Hepatic stellate cell (primary cell): ENCODE results near the gene HPRT1.

Source experiments
- DNase-seq: peaks from one replicate; pipeline ENCODE4 v3.0.0; 2011; ENCODE audit warnings: low spot score

HPRT1 gene

DNA sequence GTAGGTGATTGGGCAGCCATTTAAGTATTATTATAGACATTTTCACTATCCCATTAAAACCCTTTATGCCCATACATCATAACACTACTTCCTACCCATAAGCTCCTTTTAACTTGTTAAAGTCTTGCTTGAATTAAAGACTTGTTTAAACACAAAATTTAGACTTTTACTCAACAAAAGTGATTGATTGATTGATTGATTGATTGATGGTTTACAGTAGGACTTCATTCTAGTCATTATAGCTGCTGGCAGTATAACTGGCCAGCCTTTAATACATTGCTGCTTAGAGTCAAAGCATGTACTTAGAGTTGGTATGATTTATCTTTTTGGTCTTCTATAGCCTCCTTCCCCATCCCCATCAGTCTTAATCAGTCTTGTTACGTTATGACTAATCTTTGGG is 16.3 kb downstream of the HPRT1 start:
- no peak for DNase-seq

- DNase-seq = no peak
Observed at GRCh38 chrX:134478374-134478773, 18.4 kb downstream of the HPRT1 start.

DNA sequence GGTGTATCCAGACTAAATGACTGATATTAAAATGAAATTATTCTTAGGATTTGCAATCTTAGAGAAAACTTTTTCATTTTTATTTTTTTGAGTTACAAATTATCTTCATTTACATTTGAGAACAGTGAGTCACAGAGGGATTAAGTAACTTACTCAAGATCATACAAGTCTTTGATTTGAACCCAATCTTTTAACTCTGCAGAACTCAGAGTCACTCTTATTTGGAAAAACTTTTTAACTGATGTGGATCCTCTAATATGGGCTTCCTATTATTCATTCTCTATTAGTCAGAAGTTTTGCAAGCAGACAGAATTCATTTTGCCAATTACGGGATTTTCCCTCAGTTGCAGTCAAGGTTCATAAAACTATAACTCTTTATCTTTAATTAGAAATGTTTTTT is 20.1 kb downstream of the HPRT1 start:
- DNase-seq = no peak

DNA sequence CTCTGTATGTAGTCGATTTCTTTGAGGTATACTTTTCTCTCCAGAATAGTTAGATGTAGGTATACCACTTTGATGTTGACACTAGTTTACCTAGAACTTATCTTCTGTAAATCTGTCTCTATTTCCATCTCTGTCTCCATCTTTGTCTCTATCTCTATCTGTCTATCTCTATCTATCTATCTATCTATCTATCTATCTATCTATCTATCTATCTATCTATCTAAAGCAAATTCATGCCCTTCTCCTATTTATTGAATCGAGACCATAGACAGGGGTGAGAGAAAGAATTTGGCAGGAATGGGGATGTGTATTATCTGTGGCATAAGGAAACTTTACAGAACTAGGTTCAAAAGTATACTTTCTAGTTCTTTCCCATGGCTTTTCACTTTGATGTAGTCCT is 21.4 kb downstream of the HPRT1 start:
- DNase-seq = no peak

DNA sequence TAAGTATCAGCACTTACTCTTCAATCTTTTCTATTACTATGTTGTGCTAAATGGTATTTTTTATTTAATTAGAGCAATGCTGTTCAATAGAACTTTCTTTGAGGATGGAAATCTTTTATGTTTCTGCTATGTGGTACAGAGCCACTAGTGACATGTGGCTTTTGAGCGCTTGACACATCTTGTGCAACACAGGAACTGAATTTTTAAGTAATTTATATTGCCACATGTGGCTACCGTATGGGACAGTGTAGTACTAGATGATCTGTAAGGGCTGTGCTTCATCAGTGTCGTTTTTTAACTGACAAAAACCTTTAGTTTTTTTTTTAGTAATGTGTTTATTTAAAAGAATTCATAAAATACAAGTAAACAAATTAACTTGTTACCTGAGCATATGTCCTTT is 22.4 kb downstream of the HPRT1 start:
- no peak for DNase-seq

- DNase-seq = no peak
Observed at GRCh38 chrX:134484039-134484438, 24.1 kb downstream of the HPRT1 start.

GRCh38 chrX:134501941-134502340 is 42.0 kb downstream of the HPRT1 start:
- no peak for DNase-seq

DNA sequence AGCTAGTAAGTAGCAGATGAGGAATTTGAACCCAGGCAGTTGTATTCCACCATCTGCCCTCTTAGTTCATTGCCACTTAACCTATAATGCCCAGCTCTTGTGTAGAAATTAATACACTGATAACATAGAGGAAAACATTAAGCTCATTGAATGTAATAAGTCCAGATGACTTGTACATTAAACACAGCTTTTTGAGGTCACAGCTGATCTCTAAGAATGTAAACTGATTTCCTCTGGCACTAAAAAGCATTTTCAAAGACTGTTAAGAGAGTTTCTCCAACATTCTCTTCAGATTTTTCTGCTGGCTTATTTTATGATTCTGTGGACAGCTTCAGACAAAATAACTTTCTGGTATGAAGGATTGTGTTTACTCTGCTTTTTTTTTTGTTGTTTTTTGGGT is 42.7 kb downstream of the HPRT1 start:
- no peak for DNase-seq

GRCh38 chrX:134512566-134512965 is 52.6 kb downstream of the HPRT1 start:
- peak; percentile 56 for DNase-seq

GRCh38 chrX:134513091-134513490 is 53.1 kb downstream of the HPRT1 start:
- no peak for DNase-seq

DNA sequence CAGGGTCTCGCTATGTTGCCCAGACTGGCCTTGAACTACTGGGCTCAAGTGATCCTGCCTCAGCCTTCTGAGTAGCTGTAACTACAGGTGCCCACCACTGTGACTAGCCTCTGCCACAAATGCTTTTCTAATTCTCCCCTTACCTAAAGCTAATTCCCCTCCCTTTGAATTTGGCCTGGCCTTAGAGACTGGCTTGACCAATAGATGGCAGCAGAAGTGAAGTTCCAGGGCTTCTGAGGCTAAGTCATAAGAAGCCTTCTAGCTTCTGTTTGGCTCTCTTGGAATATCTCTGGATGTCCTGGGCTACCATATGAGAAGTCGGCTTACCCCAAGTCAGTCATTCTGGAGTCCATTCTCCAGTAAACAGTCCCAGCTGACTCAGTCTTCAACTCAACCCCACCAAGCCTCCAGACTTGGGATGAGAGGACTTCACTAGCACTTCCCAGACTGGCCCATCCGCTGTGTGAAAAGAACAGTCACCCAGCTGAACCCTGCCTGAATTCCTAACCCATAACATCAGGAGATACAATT is 61.0 kb downstream of the HPRT1 start:
- DNase-seq = peak; percentile 47

DNA sequence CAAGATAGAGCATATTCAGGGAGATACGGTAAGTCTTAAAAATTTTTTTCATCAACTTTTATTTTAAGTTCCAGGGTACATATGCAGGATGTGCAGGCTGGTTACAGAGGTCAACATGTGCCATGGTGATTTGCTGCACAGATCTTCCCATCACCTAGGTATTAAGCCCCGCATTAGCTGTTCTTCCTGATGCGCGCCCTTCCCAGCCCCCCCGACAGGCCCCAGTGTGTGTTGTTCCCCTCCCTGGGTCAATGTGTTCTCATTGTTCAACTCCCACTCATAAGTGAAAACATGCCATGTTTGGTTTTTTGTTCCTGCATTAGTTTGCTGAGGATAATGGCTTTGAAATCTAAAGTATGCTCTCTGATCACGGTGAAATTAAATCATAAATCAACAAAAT is 64.2 kb downstream of the HPRT1 start:
- no peak for DNase-seq

DNA sequence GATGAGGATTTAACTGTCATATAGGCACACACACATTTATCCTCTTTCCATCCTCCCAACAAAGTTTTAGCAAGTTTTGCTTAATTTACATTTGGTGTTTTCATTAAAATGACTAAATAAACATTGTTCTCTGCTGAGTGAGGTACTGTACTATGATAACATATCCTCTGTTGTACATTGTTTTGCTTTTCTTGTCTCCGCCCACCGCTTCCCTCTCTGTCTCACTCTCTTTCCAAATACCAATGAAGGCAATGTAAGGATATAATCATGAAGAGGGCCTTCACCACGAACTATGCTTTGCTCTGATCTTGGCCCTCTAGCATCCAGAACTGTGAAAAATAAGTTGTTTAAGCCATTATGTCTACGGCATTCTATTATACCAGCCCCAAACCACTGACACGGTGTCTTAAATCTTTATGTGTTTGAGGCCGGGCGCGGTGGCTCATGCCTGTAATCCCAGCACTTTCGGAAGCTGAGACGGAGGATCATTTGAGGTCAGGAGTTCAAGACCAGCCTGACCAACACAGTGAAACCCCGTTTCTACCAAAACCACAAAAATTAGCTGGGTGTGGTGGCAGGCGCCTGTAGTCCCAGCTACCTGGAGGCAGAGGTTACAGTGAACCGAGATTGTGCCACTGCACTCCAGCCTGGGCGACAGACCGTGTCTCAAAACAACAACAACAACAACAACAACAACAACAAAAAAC is 65.3 kb downstream of the HPRT1 start:
- DNase-seq = no peak

DNA sequence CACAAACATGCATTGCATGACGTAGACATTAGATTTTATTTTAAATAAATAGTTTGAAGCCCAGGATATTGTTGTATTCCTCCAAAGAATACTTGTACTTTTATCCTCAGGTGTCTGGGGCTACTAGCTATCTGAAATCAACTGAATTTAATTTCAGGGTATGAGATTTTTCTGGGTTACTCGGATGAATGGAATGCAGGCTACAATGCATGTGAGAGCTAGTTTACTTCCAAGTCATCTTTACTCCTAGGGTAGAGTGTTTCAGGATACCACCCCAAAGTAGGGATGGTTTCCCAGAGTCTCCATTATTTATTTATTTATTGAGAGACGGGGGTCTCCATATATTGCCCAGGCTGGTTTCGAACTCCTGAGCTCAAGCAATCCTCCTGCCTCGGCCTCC is 66.4 kb downstream of the HPRT1 start:
- no peak for DNase-seq

GRCh38 chrX:134528960-134529359 is 69.0 kb downstream of the HPRT1 start:
- no peak for DNase-seq

DNA sequence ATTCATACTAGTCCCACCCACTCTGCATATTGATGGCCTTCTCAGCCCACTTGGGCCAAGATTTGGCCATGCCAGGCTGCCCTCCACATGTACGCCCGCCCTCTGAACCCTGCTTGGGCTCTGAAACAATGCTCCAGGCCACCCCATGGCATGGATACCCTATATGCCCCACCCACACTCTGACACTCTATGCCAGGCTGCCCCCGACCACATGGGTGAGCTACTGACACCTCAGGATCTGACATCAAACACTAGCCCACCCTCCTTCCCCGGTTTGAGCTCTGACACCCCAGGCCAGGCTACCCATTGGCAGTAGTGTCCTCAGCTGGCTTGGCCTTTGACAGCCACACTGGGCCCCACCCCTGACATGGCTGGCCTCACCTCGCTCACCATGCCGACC is 69.5 kb downstream of the HPRT1 start:
- DNase-seq = no peak

GRCh38 chrX:134530845-134531244 is 70.9 kb downstream of the HPRT1 start:
- no peak for DNase-seq

DNA sequence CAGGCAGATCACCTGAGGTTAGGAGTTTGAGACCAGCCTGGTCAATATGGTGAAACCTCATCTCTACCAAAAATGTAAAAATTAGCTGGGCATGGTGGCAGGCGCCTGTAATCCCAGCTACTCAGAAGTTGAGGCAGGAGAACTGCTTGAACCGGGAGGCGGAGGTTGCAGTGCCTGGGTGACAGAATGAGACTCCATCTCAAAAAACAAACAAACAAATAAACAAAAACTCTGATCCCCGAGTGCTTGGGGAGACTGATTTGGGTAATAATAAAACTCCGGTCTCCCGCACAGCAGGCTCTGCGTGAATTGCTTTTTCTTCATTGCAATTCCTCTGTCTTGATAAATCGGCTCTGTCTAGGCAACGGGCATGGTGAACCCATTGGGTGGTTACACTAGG is 73.4 kb downstream of the HPRT1 start:
- DNase-seq = no peak

- DNase-seq = no peak
Observed at GRCh38 chrX:134533952-134534351, 74.0 kb downstream of the HPRT1 start.

DNA sequence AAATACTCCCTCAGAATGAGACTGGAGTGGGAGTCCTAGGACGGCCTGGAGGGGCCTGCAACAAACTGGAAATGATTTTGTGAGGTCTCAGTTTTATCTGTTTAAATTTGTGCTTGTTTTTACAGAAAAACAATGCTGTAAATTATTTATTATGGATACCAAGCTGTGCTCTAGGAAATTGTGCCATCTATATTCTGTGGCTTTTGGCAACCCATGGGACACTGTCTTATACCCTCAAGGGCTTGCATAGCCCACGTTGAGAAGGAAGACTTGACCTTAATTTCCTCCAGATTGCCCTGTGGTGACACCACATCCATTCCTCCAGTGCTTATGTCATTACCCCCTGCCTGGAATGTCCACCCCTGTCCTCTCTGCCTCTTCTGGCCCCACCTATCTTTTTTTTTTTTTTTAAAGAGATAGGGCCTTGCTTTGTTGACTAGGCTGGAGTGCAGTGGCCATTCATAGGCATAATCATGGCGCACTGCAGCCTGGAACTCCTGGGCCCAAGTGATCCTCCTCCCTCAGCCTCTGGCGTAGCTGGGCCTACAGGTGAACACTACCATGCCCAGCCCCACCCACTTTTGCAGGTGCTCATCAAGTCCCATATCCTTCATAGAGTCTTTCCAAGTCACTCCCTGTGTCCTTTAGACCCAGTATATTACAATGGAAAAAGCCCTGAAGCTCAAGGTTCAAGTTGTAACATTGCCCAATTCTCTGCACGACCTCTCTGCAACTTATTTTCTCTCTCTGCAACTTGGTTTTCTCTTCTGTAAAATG is 77.4 kb downstream of the HPRT1 start:
- DNase-seq = no peak

DNA sequence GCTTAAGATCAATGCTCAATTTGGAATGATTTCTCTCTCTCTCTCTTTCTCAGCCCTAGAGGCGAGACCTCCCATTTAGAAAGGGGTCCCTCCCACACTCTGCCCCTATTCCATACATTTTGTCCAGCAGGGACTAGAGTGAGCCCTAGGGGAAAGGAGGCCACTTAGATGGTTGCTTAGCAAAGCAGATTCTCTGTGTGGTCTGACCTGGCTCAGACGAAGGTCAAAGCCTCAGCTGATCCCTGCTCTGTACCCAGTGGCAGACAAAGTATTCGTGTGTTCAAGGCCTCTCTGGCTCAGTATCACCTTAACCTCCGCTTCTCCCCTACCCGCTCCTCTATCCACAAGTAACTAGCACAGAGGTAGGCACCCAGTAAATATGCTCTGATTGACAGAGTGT is 78.4 kb downstream of the HPRT1 start:
- no peak for DNase-seq

DNA sequence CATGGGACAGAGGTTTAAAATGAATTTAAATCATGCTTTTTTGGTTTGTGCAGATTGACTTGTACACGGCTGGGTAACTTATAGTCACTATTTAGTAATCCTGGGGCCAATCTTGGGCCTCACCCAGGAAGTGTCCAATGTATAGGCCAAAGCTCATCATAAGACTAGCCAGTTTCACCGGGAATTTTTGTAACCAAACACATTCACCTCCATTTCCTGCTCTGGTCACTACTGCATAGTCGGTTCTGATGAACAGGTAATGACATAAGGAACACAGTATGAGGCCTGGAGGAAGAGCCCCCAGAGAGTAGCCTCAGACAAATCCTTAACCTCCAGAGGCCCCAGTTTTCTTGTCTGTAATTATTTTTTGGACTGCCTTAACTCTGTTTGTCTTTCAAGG is 81.9 kb downstream of the HPRT1 start:
- DNase-seq = no peak

GRCh38 chrX:134542485-134542884 is 82.5 kb downstream of the HPRT1 start:
- no peak for DNase-seq

- DNase-seq = no peak
Observed at GRCh38 chrX:134543288-134543687, 83.3 kb downstream of the HPRT1 start.
